Panc1 (cell line): ENCODE results near the gene KDM3B. TPM values are rescaled to one million over a fixed set of nuclear protein-coding genes. Genes with fewer than 3 reads are reported as not detected.

ENCODE experiments used
- ATAC-seq: fragments of 200-7000 bp; cut with Tn5 transposase; 2 replicates; pipeline ENCODE4 v1.9.1; 2020; ENCODE audit warnings: mild to moderate bottlenecking, moderate library complexity
- BruUV-seq: library from RNA; stranded (reverse); fragments of 400-500 nt; replicated peaks from 2 replicates; lab custom pipeline; 2021; lab: Mats Ljungman, UMichigan
- CTCF ChIA-PET: fragments of 300-600 bp; sonication (Branson Sonifier 250); formaldehyde crosslinking; loops from one replicate; lab custom pipeline; 2022; ENCODE audit warnings: antibody characterized with exemption; lab: Charles Lee
- POLR2A ChIA-PET: fragments of 300-600 bp; sonication (Branson Sonifier 250); formaldehyde crosslinking; loops from one replicate; lab custom pipeline; 2022; ENCODE audit warnings: antibody characterized with exemption; lab: Charles Lee
- DNase-seq: peaks from one replicate; pipeline ENCODE4 v3.0.0-alpha.2; 2010; ENCODE audit warnings: low read depth, low spot score
- H3K27ac ChIP-seq: 2 replicates; pipeline ENCODE4 v1.5.1; 2011; ENCODE audit warnings: mild to moderate bottlenecking, low read length, inconsistent platforms
- H3K27me3 ChIP-seq: fragments of 200-500 bp; sonication (Bioruptor generic); 2 replicates; pipeline ENCODE4 v1.6.0; 2014; ENCODE audit warnings: low read length, inconsistent platforms; ENCODE audit not compliant: control insufficient read depth, insufficient read depth
- H3K36me3 ChIP-seq: fragments of 200-500 bp; sonication (Bioruptor generic); 2 replicates; pipeline ENCODE4 v1.5.1; 2014; ENCODE audit warnings: inconsistent platforms, mild to moderate bottlenecking, low read length, moderate library complexity; ENCODE audit not compliant: control insufficient read depth, insufficient read depth
- H3K4me1 ChIP-seq: 2 replicates; pipeline ENCODE4 v1.5.1; 2011; ENCODE audit warnings: inconsistent platforms, mild to moderate bottlenecking, low read length, moderate library complexity; ENCODE audit not compliant: control insufficient read depth, insufficient read depth
- H3K4me3 ChIP-seq, 2 experiments: 2 replicates each; pipeline ENCODE4 v1.5.1; 2011 to 2012; ENCODE audit warnings: low read depth in 2 of 2, low read length in 2 of 2, mild to moderate bottlenecking in 2 of 2, inconsistent platforms in 1 of 2, moderate library complexity in 1 of 2
- H3K9me3 ChIP-seq: fragments of 200-500 bp; sonication (Bioruptor generic); 2 replicates; pipeline ENCODE4 v1.5.1; 2014; ENCODE audit warnings: low read depth, mild to moderate bottlenecking, inconsistent platforms, low read length, moderate library complexity; ENCODE audit not compliant: control insufficient read depth, insufficient read depth
- POLR2AphosphoS5 ChIP-seq: IDR thresholded peaks from 2 replicates; pipeline ENCODE4 v1.6.1; 2012; ENCODE audit warnings: mild to moderate bottlenecking, low read depth, low read length, moderate library complexity
- SIN3A ChIP-seq: IDR thresholded peaks from 2 replicates; pipeline ENCODE4 v1.6.1; 2012; ENCODE audit warnings: low read depth, mild to moderate bottlenecking, low read length, moderate library complexity, borderline replicate concordance; ENCODE audit not compliant: insufficient read depth
- TCF7L2 ChIP-seq: IDR thresholded peaks from 2 replicates; pipeline ENCODE4 v1.6.1; 2011; ENCODE audit warnings: mild to moderate bottlenecking, low read depth, low read length, inconsistent platforms
- in situ Hi-C: cut with HindIII; loops from 2 replicates; pipeline ENCODE4 v1.10.0; 2016; ENCODE audit warnings: low sequenced_read_pairs, low pct_unique_long_range_greater_than_20kb
- intact Hi-C: fragments of 100-400 bp; cut with micrococcal nuclease; formaldehyde crosslinking; loops from one replicate; pipeline ENCODE4 v1.10.0; 2022; ENCODE audit not compliant: unreplicated experiment
- total RNA-seq: library from RNA; stranded (reverse); gene quantifications from one replicate; pipeline ENCODE4 v1.2.1, GENCODE V29; 2021; ENCODE audit not compliant: unreplicated experiment
- TF ChIP-seq, protein P1 (sequence below), 2 experiments: IDR thresholded peaks; 2 replicates each; pipeline ENCODE4 v1.6.1; 2011 to 2012; ENCODE audit warnings: low read depth in 2 of 2, control low read depth in 1 of 2, low read length in 1 of 2, mild to moderate bottlenecking in 1 of 2, moderate library complexity in 1 of 2; ENCODE audit not compliant: insufficient read depth in 1 of 2
- TF ChIP-seq, protein P2 (sequence below): fragments of 450-650 bp; IDR thresholded peaks from 2 replicates; pipeline ENCODE4 v1.5.1; 2017; ENCODE audit warnings: mild to moderate bottlenecking

The KDM3B gene
- total RNA-seq, 1 experiment from 2014 or later, result 65.0 TPM

DNA sequence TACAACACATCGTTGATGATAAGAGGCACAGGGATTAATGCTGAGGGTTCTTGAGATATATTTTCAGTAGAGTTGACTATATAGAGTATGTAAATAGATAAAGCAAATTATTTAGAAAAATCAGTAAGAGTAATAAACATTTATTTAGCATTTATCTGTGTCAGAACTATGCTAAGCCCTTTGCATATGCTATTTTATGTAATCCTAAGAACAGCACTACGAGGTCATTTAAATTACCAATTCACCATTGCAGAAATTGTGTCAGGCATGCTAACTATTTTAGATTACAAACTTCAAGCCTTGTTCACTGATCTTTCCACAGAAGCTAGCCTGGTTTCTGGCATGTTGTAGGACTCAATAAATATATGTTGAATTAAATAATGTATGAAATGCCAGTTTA lies 66.0 kb downstream of the KDM3B start:
- intact Hi-C loops, result loop anchor here (10.0 kb wide), 1 partner anchor 234 kb away; no protein-coding TSS in a partner anchor
- ChIA-PET CTCF (no interaction called here), POLR2A (no interaction called here)
- H3K9me3 ChIP-seq, result no peaks in the 10 kb centered on the region
- no peak overlapping the region for H3K4me3 ChIP-seq
- no TSS peak for BruUV-seq
- no peak for DNase-seq
- no peak for ATAC-seq
- TF ChIP-seq, protein P1, sequence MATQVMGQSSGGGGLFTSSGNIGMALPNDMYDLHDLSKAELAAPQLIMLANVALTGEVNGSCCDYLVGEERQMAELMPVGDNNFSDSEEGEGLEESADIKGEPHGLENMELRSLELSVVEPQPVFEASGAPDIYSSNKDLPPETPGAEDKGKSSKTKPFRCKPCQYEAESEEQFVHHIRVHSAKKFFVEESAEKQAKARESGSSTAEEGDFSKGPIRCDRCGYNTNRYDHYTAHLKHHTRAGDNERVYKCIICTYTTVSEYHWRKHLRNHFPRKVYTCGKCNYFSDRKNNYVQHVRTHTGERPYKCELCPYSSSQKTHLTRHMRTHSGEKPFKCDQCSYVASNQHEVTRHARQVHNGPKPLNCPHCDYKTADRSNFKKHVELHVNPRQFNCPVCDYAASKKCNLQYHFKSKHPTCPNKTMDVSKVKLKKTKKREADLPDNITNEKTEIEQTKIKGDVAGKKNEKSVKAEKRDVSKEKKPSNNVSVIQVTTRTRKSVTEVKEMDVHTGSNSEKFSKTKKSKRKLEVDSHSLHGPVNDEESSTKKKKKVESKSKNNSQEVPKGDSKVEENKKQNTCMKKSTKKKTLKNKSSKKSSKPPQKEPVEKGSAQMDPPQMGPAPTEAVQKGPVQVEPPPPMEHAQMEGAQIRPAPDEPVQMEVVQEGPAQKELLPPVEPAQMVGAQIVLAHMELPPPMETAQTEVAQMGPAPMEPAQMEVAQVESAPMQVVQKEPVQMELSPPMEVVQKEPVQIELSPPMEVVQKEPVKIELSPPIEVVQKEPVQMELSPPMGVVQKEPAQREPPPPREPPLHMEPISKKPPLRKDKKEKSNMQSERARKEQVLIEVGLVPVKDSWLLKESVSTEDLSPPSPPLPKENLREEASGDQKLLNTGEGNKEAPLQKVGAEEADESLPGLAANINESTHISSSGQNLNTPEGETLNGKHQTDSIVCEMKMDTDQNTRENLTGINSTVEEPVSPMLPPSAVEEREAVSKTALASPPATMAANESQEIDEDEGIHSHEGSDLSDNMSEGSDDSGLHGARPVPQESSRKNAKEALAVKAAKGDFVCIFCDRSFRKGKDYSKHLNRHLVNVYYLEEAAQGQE (IDR thresholded peaks at IDR 0.05; ENCODE audit: insufficient read depth in 1 of 2, low read depth in 2 of 2, low read length in 1 of 2), result no peak
- TF ChIP-seq SIN3A (no peak), TCF7L2 (no peak), POLR2AphosphoS5 (no peak)
- TF ChIP-seq, protein P2, sequence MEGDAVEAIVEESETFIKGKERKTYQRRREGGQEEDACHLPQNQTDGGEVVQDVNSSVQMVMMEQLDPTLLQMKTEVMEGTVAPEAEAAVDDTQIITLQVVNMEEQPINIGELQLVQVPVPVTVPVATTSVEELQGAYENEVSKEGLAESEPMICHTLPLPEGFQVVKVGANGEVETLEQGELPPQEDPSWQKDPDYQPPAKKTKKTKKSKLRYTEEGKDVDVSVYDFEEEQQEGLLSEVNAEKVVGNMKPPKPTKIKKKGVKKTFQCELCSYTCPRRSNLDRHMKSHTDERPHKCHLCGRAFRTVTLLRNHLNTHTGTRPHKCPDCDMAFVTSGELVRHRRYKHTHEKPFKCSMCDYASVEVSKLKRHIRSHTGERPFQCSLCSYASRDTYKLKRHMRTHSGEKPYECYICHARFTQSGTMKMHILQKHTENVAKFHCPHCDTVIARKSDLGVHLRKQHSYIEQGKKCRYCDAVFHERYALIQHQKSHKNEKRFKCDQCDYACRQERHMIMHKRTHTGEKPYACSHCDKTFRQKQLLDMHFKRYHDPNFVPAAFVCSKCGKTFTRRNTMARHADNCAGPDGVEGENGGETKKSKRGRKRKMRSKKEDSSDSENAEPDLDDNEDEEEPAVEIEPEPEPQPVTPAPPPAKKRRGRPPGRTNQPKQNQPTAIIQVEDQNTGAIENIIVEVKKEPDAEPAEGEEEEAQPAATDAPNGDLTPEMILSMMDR, result no peak
- in situ Hi-C loops, result no loop called here
- peaks cover 16% of the 10 kb centered on the region for H3K36me3 ChIP-seq
- H3K27ac ChIP-seq, result no peak overlapping the region
- no peaks in the 10 kb centered on the region for H3K27me3 ChIP-seq
- H3K4me1 ChIP-seq, result no peaks in the 10 kb centered on the region

DNA sequence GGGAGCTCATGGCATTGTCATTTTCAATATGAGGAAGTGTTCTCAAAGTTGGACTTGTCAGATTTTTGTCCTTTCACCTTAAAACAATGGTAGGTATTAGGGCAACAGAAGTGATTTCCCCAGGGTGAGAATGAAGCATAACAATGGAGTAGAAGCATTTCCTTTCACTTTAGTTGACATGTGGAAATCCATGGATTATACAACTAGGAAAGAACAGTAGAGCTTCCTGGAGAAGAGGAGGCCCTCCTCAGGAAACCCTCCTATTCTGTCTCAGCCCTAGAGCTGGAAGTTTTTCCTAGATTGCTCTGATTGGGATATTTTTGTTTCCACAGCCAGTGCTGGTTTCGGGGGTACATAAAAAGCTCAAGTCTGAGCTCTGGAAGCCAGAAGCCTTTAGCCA lies 72.6 kb downstream of the KDM3B start:
- Histone ChIP-seq H3K4me3 (no peak overlapping the region), H3K27me3 (no peaks in the 10 kb centered on the region), H3K4me1 (no peaks in the 10 kb centered on the region), H3K27ac (no peak overlapping the region), H3K9me3 (no peaks in the 10 kb centered on the region), H3K36me3 (peaks cover 37% of the 10 kb centered on the region)
- ATAC-seq (no peak), DNase-seq (no peak)
- intact Hi-C loops (no loop called here), in situ Hi-C loops (no loop called here)
- ChIA-PET POLR2A (interaction anchor here (1.2 kb wide), 1 partner anchor 9 kb away, joined by 5 read pairs; no protein-coding TSS in a partner anchor), CTCF (no interaction called here)
- no TSS peak for BruUV-seq
- TF ChIP-seq TCF7L2 (no peak), SIN3A (no peak), POLR2AphosphoS5 (no peak)
- TF ChIP-seq, protein P2, result no peak
- TF ChIP-seq, protein P1 (IDR thresholded peaks at IDR 0.05; ENCODE audit: insufficient read depth in 1 of 2, low read depth in 2 of 2, low read length in 1 of 2), result no peak
